Mucosa of gallbladder (tissue), 1 donor: ENCODE results near the gene PPP1R36. TPM values are rescaled to one million over a fixed set of nuclear protein-coding genes. Genes with fewer than 3 reads are reported as not detected.
"Not testable (repeated sequence)": the region's sequence is repeated elsewhere in the genome, so short reads cannot be mapped to it uniquely, and the experiment has no call there.

ENCODE experiments used
- DNase-seq: peaks from one replicate; pipeline ENCODE4 v3.0.0-alpha.2; 2020; ENCODE audit warnings: low spot score
- total RNA-seq: library from RNA; stranded (reverse); gene quantifications from one replicate; pipeline ENCODE4 v1.2.1, GENCODE V29; 2021
- donor health status: DM: no; HTN: no; CAD: no.

PPP1R36 gene
- total RNA-seq, 1 donor from 2014 or later, result 3.2 TPM

- DNase-seq, result no peak
Observed at GRCh38 chr14:64518229-64518628, 31.5 kb upstream of the PPP1R36 start.

- DNase-seq, result no peak
Observed at GRCh38 chr14:64520699-64521098, 29.1 kb upstream of the PPP1R36 start.

- no peak for DNase-seq
Observed at GRCh38 chr14:64522591-64523355, 27.0 kb upstream of the PPP1R36 start.

GRCh38 chr14:64525354-64525753 is 24.4 kb upstream of the PPP1R36 start:
- no peak for DNase-seq

GRCh38 chr14:64531567-64531966 is 18.2 kb upstream of the PPP1R36 start:
- DNase-seq, result no peak

GRCh38 chr14:64536488-64537245 is 13.1 kb upstream of the PPP1R36 start:
- no peak for DNase-seq

GRCh38 chr14:64540208-64541202 is 9.3 kb upstream of the PPP1R36 start, which contains the start of gene HSPA2:
Gene HSPA2 (plus strand): TSS chr14:64540741. CDS start chr14:64540850, 109 bp downstream.
- peak; percentile 99 for DNase-seq

- DNase-seq, result no peak
Observed at GRCh38 chr14:64541261-64541971, 8.3 kb upstream of the PPP1R36 start.

- no peak for DNase-seq
Observed at GRCh38 chr14:64541972-64542835, 7.6 kb upstream of the PPP1R36 start.

GRCh38 chr14:64542836-64543201 is 6.9 kb upstream of the PPP1R36 start:
- DNase-seq, result no peak

GRCh38 chr14:64544607-64545312 is 5.0 kb upstream of the PPP1R36 start:
- no peak for DNase-seq

GRCh38 chr14:64549016-64549415 is 745 bp upstream of the PPP1R36 start:
- DNase-seq, result no peak

GRCh38 chr14:64550621-64551333 is 1.0 kb downstream of the PPP1R36 start:
- DNase-seq, result no peak

- DNase-seq, result no peak
Observed at GRCh38 chr14:64554556-64554955, 4.8 kb downstream of the PPP1R36 start.

GRCh38 chr14:64556526-64556925 is 6.8 kb downstream of the PPP1R36 start:
- DNase-seq, result no peak

GRCh38 chr14:64558216-64558615 is 8.5 kb downstream of the PPP1R36 start:
- DNase-seq, result not testable (repeated sequence)

- DNase-seq, result no peak
Observed at GRCh38 chr14:64561631-64562030, 11.9 kb downstream of the PPP1R36 start.

GRCh38 chr14:64562436-64562835 is 12.7 kb downstream of the PPP1R36 start:
- no peak for DNase-seq

- DNase-seq, result no peak
Observed at GRCh38 chr14:64563696-64564095, 13.9 kb downstream of the PPP1R36 start.
